HG03520 (cell line): ENCODE results near the gene PLCL2.

Experiments used
- ATAC-seq: cut with Tn5 transposase; IDR thresholded peaks from one replicate; pipeline ENCODE4 v1.9.1; 2021; ENCODE audit warnings: mild to moderate bottlenecking, moderate library complexity; ENCODE audit not compliant: unreplicated experiment

PLCL2 gene

GRCh38 chr3:16864610-16865313 is 20.0 kb upstream of the PLCL2 start:
- no peak for ATAC-seq

GRCh38 chr3:16865335-16865734 is 19.4 kb upstream of the PLCL2 start:
- no peak for ATAC-seq

GRCh38 chr3:16866571-16866970 is 18.2 kb upstream of the PLCL2 start:
- no peak for ATAC-seq

GRCh38 chr3:16868513-16868912 is 16.2 kb upstream of the PLCL2 start:
- ATAC-seq: no peak

GRCh38 chr3:16869261-16870005 is 15.3 kb upstream of the PLCL2 start:
- no peak for ATAC-seq

GRCh38 chr3:16871915-16872842 is 12.6 kb upstream of the PLCL2 start:
- no peak for ATAC-seq

GRCh38 chr3:16873872-16874271 is 10.9 kb upstream of the PLCL2 start:
- no peak for ATAC-seq

- no peak for ATAC-seq
Observed at GRCh38 chr3:16875876-16876550, 8.7 kb upstream of the PLCL2 start.

GRCh38 chr3:16877505-16877904 is 7.2 kb upstream of the PLCL2 start:
- ATAC-seq: no peak

- no peak for ATAC-seq
Observed at GRCh38 chr3:16877911-16878310, 6.8 kb upstream of the PLCL2 start.

- ATAC-seq: no peak
Observed at GRCh38 chr3:16881896-16882630, 2.7 kb upstream of the PLCL2 start.

- ATAC-seq: no peak
Observed at GRCh38 chr3:16883057-16883722, 1.6 kb upstream of the PLCL2 start.

- ATAC-seq: no peak
Observed at GRCh38 chr3:16883723-16884083, 1.1 kb upstream of the PLCL2 start.

GRCh38 chr3:16884084-16884747 is 539 bp upstream of the PLCL2 start:
- ATAC-seq: peak; percentile 38

- ATAC-seq: peak; percentile 24
Observed at GRCh38 chr3:16885593-16886302, 993 bp downstream of the PLCL2 start.

- ATAC-seq: no peak
Observed at GRCh38 chr3:16886303-16886683, 1.5 kb downstream of the PLCL2 start.

- ATAC-seq: no peak
Observed at GRCh38 chr3:16887130-16887529, 2.4 kb downstream of the PLCL2 start.

GRCh38 chr3:16888356-16888755 is 3.6 kb downstream of the PLCL2 start:
- ATAC-seq: no peak
